Measurements from ENCODE around the gene AGRN. TPM values are rescaled to one million over a fixed set of nuclear protein-coding genes. Genes with fewer than 3 reads are reported as not detected.
"Not testable (repeated sequence)": the region's sequence is repeated elsewhere in the genome, so short reads cannot be mapped to it uniquely, and the experiment has no call there.

AGRN gene
- total RNA-seq, 1 experiment from 2014 or later: 42.8 TPM

DNA sequence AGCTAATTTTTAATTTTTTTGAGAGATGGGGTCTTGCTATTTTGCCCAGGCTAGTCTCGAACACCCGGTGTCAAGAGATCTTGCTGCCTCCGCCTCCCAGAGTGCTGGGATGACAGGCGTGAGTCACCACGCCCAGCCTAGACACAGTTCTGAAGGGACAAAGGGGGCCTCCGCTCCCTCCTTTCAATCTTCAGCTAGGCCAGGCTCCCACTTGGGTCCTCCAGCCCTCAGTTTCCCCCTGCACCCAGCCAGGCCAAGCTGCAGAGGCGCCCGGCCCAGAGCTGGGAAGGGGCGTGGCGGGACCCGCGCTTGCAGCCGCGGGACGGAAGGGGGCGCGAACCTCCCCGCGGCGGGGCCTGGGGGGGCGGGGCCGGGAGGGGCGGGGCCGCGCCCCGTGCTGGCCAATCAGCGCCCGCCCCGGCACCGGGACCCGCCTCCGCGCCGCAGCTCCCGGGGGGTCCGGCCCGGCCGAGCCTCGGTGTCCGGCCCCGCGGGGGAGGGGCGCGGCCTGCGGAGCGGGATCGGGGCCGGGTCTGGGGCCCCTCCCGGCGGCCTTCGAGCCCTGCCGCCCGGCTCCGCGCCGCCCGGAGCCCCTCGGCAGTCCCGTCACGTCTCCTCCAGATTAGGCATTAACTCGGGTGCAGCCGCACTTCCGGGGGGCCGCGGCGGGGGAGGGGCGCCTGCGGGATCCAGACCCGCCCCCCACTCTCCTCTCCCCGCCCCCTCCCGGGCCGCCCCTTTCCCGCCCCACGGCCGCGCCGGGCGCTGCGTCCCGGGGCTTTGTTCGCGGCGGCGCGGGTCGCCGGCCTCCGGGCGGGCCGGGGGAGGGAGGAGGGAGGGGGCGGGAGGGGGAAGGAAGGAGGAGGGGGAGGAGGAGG is 559 bp upstream of the AGRN start:
- DNase-seq (ENCODE audit: low read depth): peak; percentile 81

DNA sequence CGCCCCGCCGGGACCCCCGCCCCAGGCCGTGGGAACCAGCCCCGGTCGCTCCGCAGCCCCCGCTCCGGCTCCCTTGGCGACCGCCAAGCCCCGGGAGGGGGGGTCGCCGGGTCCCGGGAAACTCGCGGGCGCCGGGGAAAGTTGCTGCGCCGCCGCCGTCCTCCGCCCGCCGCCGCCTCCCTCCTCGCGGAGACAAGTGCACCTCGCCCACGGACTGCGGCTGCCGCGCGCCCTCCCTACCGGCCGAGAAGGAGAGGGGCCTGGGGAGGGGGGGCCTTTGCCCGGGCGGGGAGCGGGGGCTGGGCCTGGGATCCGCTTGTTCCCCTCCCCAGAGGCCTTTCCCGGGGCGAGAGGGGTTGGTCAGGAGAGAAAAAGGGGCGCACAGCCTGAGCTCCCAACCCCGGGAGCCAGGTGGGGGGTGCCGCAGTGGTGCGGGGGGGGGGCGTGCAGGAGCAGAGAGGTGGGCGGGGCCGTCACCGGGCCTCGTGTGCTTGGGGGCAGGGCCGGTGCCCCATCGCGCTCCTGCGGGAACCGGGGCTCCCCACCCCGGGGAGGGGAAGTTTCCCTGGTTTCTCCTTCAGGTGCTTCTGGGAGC is 592 bp downstream of the AGRN start:
- DNase-seq (ENCODE audit: low read depth): no peak

DNA sequence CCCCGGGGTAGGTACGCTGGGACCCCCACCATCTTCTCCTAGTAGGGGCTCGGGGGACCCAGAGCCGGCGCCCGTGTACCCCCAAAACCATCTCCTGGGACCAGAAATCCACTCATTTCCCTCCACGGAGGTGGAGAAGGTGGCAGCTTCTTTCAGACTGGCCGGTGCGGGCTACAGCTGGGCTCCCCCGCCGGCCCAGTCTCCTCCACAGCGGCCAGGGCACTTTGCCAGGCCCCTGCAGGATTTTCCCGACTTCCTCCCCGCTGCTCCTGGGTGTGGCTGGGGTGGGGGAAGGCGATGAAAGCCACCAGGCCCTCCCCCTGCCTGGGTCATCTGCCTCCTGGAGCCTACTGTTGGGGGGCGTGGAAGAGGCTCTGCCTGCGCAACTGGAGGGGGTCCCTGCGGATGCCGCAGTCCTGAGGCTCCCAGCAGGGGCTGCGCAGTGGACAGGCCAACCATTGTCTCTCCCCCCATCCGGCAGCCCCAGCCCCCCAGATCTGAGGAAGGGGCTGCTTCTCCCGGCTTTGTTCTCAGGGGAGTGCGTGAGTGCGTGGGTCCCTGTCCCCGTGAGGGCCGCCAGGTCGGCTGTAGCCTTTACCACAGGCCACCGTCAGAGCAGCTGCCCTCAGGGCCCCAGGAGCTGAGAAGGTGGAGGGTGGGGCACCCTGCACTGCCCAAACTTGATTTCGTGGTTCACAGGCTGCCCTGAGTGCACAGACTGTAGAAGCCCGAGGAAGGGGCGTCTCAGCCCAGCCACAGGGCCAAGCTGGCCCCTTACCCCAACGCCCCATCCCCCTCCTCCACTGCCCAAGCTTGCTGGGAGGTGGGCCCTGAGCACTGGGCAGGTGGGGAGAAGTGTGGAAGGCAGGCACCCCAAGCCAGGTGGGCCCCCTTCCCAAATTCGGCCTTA is 1.3 kb downstream of the AGRN start:
- DNase-seq (ENCODE audit: low read depth): peak; percentile 91

DNA sequence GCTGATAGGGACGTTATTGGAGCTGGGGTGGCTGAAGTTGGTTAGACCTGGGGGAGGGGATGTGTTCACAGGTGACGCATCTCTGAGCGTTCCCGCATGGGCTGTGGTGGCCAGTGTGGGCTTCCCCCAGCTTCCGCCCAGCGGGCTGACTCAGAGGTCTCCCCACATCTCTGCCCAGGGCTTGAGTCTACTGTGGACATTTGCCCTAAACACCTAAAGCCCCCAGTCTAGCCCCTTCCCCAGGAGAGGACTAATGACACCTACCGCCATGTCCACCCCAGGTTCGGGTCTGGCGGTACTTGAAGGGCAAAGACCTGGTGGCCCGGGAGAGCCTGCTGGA is 2.0 kb downstream of the AGRN start:
- peak; percentile 79 for DNase-seq (ENCODE audit: low read depth)

DNA sequence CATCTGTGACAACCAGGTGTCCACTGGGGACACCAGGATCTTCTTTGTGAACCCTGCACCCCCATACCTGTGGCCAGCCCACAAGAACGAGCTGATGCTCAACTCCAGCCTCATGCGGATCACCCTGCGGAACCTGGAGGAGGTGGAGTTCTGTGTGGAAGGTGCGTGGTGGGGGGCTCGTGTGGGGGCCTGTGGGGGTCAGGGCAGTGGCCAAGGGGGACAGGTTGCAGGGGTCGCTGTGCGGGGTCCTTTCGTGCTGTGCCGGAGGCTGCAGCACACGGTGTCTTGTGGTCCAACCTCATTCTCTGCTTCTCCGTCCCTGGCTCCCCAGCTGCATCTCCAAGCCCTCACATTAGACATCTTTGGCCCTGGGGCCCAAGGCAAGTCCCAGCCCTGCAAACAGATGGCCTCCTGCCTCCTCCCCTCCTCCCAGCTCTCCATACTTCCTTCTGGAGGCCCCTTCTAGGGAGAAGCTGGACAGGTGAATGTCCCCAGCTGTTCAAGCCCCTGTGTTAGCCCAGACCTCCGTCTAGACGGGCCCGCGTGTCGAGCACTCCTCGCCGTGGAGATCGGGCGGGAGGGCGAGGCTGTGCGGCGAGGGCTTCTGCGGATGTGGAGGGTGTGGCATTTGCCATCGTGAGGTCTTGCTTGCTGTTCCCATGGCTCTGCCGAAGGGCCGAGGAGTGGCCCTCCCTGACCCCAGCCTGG is 2.5 kb downstream of the AGRN start:
- DNase-seq (ENCODE audit: low read depth): no peak

DNA sequence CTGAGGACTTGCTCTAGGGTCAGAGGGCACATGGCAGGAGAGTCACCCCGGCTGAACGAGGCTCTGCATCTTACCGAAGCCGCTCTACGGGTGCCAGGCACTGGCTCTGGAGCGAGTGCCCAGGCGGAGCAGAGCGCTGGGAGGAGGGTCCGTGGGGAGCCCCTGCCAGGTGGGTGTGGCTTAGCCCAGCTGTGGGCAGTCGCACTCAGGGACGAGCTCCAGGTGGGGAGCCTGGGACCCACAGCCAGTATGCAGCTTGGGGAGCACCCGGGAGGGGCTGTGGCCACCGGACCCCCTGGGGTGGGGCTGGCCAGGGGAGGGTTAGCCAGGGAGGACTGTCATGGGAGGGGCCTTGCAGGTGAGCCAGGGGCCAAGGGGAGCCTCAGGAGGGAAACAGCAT is 3.8 kb downstream of the AGRN start:
- DNase-seq (ENCODE audit: low read depth): no peak

DNA sequence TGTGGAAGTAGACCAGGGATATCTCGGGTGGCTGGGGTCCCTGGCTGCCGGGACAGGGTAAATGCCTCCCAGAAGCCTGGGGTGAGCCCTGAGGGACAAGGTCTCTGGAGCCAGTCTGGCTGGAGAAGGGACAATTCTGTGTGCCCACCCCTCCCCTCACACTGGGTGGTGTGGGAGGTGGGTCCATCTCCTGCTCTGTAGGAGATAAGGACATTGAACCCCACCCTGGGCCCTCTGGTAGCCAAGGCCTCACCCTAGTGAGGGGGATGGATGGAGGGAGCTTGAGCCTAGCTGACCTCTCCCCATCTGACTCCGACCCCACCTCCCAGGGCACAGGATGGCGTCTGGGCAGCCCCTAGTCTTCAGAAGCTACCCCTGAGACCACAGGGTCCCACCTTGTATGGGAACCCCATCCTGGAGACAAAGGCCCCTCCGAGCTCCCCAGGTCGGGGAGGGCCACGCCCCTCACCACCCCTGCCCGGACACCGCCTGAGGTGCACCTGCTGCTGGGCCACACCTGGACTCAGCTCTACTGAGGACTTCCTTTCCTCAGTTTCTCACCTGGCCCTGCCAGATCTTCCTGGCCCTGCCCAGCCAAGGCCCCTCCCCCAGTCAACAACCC is 4.3 kb downstream of the AGRN start:
- no peak for DNase-seq (ENCODE audit: low read depth)

DNA sequence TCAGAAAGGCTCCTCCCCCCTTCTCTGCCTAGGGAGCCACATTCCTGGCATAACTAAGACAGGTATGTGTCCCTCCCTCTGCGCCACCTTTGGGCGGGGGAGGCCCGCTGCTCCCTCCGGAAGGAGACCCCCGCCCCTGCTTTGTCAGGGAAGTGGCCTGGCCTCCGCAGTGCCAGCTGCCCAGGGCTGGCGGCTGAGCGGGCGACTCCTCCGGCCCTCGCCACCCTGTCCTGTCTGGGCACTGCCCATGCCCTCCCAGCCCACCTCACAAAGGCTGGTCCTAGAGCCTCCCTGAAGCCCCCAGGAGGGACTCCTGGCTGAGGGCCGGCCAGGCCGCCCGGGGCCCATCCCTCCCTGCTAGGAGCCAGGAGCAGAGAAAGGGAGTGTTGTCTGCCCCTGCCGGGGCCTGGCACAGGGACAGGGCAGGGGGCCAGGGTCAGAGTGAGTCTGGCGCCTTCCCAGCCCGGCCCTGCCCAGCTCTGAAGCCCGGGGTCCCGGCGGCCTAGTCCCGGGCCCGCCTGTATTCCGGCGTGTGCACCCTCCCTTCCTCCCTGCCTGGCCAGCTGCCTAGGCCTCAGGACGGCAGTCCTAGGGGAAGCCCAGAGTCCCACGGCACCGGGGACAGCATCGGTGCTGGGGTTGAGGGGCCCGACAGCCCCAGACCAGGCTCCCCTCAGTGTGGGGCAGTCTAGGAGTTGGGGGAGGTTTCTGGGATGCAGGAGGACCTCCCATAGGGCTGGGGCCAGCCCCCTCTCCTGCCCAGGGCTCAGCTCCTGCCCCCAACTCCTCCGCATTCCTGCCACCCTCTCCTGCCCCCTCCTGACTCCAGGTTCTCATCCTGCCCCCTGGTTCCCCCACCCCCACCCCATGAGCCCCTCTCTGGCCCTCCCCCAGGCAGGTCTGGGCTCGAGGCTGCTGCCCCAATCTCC is 5.1 kb downstream of the AGRN start:
- no peak for DNase-seq (ENCODE audit: low read depth)

DNA sequence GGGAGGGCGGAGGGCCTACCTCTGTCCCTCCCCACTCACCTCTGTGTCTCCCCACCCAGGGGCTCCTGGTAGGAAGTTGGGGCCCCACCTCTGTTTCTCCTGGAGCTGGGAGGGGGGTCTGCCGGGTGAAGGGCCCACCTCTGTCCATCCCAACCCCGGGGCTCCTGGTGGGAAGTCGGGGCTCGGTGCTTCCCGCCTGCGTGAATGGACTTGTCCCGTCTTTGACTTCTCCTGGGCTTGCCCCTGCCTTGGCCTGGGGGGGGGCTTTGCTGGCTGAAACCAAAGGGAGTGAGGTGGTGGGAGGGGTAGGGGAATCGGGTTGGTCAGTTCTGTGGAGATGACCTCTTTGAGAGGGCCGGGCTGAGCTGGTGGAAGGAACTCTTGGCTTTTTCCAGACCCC is 5.8 kb downstream of the AGRN start:
- DNase-seq (ENCODE audit: low read depth): no peak

DNA sequence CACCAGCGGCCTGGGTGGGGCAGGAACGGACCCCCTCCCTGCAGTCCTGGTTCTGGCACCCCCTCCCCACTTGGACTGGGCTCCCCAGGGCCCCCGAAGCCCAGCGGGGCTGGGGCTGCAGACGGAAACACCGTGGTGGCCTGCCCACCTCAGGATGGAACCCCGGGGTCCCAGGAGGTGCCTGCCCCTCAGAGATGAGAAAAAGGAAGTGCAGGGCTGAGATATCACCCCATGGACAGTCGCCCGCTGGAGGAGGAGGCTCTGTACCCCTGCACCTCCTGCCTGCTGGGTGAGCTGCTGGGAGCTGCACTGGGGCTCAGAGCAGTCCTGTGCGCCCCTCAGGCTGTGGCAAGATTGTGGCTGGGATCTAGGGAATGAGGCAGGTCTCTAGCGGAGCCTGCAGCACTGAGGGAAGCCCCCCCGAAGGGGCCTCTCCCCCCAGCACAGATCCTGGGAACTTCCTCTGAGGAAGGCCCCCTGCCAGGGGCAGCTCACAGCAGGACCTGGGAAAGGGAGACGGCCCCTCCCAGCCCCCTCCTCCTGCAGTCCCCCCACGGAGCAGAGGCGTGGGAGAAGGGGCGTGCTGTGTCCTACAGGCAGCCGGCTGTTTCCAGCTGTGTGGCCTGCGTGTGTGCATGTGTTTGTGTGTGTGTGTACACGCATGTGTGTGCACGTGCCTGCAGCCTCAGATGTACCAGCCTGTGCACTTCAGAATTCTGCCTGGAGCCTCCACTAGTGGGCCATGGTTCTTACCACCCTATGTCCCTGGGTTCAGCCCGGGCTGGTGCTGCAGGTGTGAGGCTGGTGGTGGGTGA is 6.9 kb downstream of the AGRN start:
- DNase-seq (ENCODE audit: low read depth): no peak

DNA sequence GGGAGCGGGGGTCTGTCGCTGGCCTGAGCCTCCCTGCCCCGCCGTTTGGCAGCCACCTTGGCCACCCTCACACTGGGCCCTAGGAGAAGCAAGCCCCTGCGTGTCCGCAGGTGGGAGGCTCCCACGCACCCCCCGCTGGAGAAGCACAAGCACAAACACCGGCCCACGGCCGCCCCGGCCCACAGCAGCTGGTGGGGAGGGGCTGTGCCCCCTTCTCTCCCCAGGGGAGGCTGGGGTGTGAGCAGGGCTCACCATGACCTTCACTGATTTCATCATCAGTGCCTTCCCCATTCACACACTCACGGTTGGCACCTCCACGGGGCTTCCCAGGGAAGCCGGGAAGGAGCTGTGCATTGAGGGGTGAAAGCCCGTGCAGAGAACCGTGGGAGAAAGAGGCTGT is 7.9 kb downstream of the AGRN start:
- DNase-seq (ENCODE audit: low read depth): no peak

DNA sequence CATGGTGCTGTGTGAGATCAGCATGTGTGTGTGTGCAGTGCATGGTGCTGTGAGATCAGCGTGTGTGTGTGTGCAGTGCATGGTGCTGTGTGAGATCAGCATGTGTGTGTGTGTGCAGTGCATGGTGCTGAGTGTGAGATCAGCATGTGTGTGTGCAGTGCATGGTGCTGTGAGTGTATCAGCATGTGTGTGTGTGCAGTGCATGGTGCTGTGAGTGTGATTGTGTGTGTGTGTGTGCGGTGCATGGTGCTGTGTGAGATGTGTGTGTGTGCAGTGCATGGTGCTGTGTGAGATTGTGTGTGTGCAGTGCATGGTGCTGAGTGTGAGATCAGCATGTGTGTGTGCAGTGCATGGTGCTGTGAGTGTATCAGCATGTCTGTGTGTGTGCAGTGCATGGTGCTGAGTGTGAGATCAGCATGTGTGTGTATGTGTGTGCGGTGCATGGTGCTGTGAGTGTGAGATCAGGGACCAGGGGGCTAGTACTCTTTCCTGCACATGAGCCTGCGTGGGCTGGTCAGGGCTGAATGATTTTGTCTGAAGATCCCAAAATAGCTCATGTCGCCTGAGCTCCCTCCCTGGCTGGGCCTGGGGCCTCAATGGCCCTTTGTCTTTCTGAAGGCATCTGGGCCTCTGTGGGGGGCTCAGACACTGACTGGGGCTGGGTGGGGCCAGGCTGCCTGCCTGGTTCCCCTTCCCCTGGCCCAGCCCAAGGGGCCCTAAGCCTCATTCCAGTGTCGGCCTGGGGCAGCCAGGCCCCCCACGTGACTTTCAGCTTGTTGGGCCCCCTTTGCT is 11.1 kb downstream of the AGRN start:
- not testable (repeated sequence) for DNase-seq (ENCODE audit: low read depth)

DNA sequence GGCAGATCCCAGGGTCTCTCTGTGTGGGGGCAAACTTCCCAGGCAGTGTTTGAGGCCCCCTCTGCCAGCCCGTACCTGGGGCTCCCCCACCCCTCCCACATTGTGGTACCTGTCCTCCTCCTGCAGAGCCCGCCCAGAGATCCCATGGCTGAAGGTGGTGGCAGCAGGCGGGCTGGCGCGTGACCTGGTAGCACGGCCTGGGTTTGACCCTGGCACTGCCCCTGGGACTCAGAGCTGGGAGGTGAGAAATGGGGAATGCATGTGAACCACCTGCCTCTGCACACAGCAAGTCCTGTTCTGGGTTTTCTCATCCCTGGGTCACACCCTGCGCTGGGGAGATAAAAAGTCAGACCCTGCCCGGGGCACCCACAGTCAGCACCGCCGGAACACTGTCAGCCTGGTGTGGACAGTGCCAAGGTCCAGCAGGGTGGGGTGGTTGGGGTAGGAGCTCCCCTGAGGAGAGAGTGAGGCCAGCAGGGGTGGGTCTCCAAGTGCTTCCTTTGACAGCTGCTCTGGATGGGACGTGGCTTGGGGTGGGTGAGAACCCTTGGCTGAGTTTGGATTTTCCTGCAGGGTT is 11.8 kb downstream of the AGRN start:
- no peak for DNase-seq (ENCODE audit: low read depth)

DNA sequence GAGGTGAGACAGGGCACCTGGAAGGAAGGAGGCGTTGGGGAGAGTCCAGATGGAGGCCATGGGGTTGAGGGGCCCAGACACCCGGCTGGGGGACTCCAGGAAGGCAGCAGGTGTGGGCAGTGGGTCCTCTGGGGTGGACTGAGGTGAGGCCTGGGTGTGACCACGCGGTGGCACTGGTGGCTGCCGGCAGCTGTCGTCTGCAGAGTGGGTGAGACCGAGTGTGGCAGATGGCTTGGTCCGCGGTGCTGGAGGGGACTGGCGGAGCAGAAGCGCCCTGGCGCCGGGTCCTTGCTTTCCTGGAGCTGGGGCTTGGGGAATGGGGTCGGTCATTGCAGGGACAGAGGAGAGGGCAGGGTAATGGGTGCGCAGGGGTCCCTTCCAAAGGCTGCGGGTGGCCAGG is 12.5 kb downstream of the AGRN start:
- no peak for DNase-seq (ENCODE audit: low read depth)

DNA sequence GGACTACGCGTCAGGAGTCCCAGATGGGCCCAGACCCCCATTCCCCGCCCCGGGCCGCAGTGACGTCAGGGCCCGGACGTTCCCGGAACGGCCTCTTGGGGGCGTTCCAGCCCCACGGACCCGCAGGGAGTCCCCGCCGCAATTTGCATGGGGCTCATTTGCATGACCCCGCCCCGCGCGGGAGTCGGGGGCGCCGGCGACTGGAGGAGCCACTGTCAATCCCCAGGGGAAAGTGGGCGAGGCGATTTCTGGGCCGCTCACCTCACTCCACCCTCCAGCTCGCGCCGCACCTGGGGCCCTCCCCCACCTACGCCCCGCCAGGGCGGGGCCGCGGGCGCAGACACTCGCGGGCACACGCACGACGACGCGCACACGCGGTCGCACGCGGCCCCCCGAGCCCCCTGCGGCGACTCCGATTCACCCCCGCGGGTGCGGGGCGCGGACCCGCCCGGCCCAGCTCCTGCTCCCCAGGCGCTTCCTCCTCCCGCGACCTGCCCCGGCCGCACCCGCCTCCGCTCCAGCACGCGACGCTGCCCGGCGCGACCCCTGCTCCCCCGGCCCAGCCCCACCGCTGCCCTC is 13.2 kb downstream of the AGRN start:
- no peak for DNase-seq (ENCODE audit: low read depth)

DNA sequence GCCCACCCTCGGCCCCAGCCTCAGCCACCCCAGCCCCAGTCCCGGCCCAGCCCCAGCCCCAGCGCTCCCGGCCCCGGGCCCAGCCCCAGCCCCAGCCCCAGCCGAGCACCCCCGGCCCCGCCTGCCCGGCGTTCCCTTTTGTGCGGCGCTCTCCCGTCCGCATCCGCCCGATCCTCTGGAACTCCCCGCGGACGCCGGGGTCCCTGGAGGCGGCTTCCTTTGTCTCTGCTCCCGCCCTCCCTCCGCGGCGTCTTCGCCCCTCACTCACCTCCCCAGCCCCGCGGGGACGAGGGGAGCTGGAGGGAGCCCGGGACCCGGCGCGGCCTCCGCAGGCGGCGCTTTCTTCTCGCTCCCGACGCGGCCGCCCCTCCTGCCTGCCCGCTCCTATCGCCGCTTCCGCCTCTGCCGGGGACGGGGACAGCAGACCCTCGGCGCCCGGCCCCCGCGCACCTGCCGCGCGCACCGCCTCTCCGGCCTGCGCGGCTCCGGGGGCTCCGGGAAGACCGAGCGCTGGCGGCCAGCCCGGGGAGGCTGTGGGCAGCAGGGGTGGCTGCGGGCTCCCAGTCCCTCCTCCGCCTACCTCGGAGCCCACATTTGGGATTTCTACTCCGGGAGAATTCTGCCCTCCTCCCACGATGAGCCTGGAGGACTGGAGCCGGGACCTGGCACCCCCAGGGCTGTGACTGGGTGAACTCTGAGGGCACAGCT is 14.0 kb downstream of the AGRN start:
- no peak for DNase-seq (ENCODE audit: low read depth)

DNA sequence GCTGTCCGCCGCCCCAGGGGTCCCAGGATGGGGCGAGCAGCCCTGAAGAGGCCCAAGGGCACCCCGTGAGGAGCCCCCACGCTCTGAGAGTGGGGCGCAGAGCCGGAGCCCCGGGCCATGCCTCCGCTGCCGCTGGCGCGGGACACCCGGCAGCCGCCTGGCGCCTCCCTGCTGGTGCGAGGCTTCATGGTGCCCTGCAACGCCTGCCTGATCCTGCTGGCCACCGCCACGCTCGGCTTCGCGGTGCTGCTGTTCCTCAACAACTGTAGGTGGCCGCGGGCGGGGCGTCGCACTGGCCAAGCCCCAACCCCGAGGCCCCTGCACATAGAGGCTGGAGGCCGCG is 14.5 kb downstream of the AGRN start:
- DNase-seq (ENCODE audit: low read depth): no peak

Measured in RPMI7951 (cell line).